IPS-18c (cell line): Measurements from ENCODE around the gene GPR143.

ENCODE experiments used
- H3K4me3 ChIP-seq: 2 replicates; pipeline ENCODE4 v1.7.0; 2013; ENCODE audit warnings: low read depth, mild to moderate bottlenecking, low read length, moderate library complexity; ENCODE audit not compliant: insufficient read depth
- H3K9me3 ChIP-seq: one replicate; pipeline ENCODE4 v1.6.1; 2013; ENCODE audit warnings: mild to moderate bottlenecking, low read length, moderate library complexity; ENCODE audit not compliant: control insufficient read depth, insufficient read depth

GPR143 gene

DNA sequence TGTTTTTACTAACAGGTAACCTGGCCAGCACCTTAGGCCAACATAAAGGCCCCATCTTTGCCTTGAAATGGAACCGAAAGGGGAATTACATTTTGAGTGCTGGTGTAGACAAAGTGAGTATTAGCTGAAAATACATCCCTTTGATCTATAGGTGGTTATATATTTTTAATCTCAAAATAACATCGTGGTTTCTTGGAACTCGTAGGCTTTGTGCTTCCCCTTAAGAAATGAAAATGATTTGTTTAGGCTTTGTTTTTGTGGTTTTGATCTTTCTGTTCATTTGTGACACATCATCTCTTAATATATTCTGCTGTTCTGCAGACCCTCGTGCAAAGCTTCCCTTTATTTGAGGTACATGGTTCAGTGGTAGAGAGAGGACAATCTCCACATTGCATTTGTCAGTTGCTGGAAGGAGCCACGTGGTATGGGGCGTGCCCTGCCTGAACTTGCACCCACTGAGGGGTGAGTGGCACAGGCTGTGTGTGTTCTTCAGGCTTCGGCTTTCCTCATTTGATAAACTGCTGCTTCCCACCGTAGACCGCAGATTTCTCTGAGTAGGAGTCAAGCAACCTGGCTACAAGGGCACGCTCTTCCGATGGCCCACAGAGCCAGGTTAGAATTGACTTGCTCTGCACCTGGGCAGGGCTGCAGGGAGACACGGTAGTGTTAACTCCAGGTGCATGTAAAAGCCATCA is 72.2 kb downstream of the GPR143 start:
- peaks cover 11% of the 10 kb centered on the region for H3K9me3 ChIP-seq

GRCh38 chrX:9690046-9690445 is 75.6 kb downstream of the GPR143 start:
- no peak overlapping the region; the same call in 1 of the 2 replicates for H3K4me3 ChIP-seq
- H3K9me3 ChIP-seq, result peaks cover 17% of the 10 kb centered on the region

More for the DNA sequence above, 72.2 kb downstream of the GPR143 start:
- H3K4me3 ChIP-seq, result no peak overlapping the region

- Histone ChIP-seq H3K4me3 (no peak overlapping the region), H3K9me3 (peaks cover 20% of the 10 kb centered on the region)
These were observed 76.8 kb downstream of the GPR143 start for GRCh38 chrX:9688833-9689232.

DNA sequence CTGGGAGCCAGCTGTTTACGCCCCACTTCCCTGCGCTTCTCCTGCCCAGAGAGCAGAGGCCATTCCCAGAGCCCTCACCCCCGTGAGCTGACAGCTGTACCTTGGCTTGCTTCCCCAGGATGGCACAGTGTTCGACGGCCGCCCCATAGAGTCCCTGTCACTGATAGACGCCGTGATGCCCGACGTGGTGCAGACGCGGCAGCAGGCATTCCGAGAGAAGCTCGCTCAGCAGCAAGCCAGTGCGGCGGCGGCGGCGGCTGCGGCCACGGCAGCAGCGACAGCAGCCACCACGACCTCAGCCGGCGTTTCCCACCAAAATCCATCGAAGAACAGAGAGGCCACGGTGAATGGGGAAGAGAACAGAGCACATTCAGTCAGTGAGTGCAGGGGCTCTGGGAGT is 77.7 kb downstream of the GPR143 start:
- H3K9me3 ChIP-seq, result peaks cover 25% of the 10 kb centered on the region
- no peak overlapping the region for H3K4me3 ChIP-seq

DNA sequence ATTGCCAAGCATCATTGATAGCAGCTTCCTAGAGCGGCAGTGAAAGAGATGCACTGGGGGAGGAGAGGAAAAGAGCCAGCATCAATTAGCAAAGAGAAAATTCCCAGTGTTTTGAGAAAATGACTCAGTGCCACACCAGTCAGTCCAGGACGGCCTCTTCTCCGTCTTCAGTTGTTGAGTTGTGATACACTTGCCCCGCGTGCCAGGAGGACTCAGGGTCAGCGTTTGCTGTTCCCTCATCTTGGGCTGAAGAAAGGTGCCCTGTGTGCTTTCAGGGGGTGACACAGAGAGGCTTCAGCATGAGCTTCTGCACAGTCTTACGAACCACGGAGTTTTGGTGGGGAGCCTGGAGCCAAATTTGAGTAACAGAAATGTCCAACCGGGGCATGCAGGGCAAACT is 82.3 kb downstream of the GPR143 start:
- Histone ChIP-seq H3K9me3 (peaks cover 18% of the 10 kb centered on the region), H3K4me3 (no peak overlapping the region)

DNA sequence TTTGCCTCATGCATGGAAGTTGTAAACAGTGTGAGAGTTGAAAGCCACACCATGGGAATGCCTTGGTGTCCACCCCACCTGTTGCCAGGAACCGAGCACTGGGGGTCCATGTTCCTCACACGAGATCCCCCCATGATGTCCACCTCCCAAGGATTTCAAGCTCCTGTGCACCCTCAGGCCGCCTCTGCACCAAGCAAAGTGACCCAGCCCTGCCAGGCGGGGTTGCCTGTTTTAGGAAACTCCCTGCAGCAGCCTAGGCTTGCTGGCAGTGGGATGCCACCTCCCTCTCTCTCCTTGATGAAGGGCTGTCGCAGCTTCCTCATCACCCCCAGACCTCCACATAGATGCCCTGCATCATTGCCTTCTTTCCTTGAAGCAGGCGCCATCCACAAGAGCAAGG is 82.8 kb downstream of the GPR143 start:
- H3K9me3 ChIP-seq, result peaks cover 18% of the 10 kb centered on the region
- H3K4me3 ChIP-seq, result no peak overlapping the region

GRCh38 chrX:9682456-9682855 is 83.2 kb downstream of the GPR143 start:
- peaks cover 15% of the 10 kb centered on the region for H3K9me3 ChIP-seq
- no peak overlapping the region for H3K4me3 ChIP-seq

DNA sequence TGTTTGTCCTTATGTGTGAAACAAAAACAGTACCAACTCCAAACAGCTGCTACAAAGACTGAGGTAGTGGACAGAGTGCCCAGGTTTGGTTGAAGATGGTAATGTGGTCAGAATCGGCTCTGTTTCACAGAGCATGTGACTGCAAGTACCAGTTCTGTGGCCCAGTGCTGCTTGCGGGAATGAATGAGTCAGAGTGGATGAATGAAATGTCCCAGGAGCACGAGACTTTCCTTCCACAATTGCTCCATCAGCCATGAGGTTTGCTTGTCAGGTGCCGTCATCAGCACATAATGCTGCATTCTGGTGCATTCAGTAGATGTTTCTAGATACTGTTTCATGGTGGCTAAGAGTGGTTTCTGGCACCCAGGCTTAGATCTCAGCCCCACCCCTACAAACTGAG is 84.2 kb downstream of the GPR143 start:
- Histone ChIP-seq H3K4me3 (no peak overlapping the region), H3K9me3 (peaks cover 15% of the 10 kb centered on the region)

GRCh38 chrX:9681011-9681410 is 84.6 kb downstream of the GPR143 start:
- H3K9me3 ChIP-seq, result peaks cover 15% of the 10 kb centered on the region
- H3K4me3 ChIP-seq, result no peak overlapping the region

DNA sequence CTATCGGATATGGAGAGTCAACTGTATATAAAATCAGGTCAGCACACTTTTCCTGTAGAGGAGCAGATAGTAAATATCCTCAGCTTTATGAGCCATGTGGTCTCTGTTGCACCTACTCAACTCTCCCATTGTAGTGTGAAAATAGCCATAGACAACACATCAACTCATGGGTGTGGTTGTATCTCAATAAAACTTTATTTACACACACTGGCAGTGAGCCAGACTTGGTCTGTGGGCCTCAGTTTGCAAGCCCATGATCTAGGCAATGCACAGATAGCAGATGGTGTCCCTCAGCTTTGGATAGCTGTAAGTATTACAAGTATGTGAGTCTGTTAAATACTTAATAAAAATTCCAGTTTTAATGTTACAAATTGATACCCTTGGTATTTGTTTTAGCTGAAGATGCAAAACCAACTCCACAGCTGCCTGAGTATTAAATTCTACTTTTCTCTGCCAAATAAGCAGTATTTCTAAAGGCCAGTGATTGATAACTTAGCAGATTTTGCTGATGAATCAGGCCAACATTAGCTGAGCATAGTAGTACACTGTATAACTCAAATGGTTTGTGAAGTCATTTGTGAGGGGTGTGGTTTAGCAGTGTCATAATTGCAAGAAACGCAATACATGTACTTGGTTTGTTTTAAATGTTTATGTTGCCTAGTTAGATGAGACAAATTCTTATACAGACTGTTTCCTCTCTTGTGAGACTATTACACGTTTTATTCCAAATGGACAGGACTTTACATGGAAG is 87.3 kb downstream of the GPR143 start:
- H3K4me3 ChIP-seq, result no peak overlapping the region
- peaks cover 3% of the 10 kb centered on the region for H3K9me3 ChIP-seq

DNA sequence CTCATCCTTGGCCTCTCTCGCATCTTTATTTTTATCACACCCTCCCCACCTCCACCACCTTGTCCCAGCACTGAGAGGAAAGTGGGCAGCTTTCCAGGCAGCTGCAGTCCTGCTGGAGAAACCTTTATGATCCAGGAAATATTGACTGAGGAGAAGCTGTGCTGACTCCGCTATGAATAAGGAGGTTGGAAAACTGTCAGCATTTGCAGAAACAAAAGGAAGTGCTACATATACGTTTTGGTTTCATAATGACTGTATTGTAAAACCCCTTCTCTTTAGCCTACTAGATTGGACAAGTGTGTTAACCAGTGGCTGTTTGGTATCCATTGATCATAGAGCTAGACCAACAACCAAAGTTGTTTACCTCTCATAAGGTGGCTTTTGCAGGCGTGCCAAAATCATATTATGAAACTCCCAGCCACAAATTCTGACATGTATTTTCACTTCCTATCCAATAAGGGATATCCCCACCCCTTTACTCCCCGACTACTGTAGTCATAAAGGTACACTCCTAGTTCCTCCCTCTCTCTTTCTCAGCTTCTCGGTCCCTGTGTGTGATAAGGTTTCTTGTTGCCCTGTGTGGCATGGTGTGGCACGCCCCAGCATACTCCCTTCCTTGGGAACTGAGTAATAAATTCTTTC is 88.4 kb downstream of the GPR143 start:
- H3K9me3 ChIP-seq, result peaks cover 3% of the 10 kb centered on the region
- H3K4me3 ChIP-seq, result no peak overlapping the region

DNA sequence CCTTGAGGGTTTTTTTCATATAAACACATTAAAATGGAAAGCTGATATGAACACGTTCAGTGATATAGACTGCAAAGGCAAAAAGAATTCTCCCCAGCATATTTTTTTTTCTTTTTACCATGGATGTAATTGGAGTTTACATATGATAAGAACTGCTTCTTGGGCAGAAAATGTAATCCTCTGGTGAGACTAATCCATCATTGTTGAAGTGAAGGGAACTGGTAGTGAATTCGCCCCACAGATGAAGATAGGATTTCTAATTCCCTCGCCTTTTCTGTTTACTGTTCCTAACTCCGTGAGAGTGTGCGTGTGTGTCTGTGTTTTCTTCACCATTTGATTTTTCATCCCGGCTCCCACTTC is 88.9 kb downstream of the GPR143 start:
- Histone ChIP-seq H3K4me3 (no peak overlapping the region), H3K9me3 (peaks cover 3% of the 10 kb centered on the region)

GRCh38 chrX:9676306-9676705 is 89.3 kb downstream of the GPR143 start:
- H3K4me3 ChIP-seq, result no peak overlapping the region
- peaks cover 3% of the 10 kb centered on the region for H3K9me3 ChIP-seq
